ENCODE data around the gene TMEM39A.

- no peak for TF ChIP-seq CTCF (IDR thresholded peaks at IDR 0.05)
- no peak for TF ChIP-seq POLR2A (IDR thresholded peaks at IDR 0.05)
- TF ChIP-seq POLR2AphosphoS5 (IDR thresholded peaks at IDR 0.05), result no peak
Observed at GRCh38 chr3:119382134-119382533, 81.3 kb downstream of the TMEM39A start.

Measured in transverse colon (tissue), 4 donors.